Trophoblast cell (in vitro differentiated cells and primary cell): Measurements from ENCODE around the gene FAM89A.
A peak's percentile ranks its signal among the peaks of the same experiment; 100 is the strongest.

Experiments
- DNase-seq, 2 donors: peaks; one replicate each; pipeline ENCODE4 v3.0.0-alpha.2; 2016
- H2AFZ ChIP-seq: 2 replicates; pipeline ENCODE4 v1.6.1; 2013; ENCODE audit warnings: low read length, moderate library complexity, mild to moderate bottlenecking; ENCODE audit not compliant: insufficient read depth, poor library complexity
- H2AK5ac ChIP-seq: 2 replicates; pipeline ENCODE4 v1.6.1; 2013; ENCODE audit warnings: mild to moderate bottlenecking, low read length
- H2BK120ac ChIP-seq: 2 replicates; pipeline ENCODE4 v1.6.1; 2013; ENCODE audit warnings: low read length, mild to moderate bottlenecking, moderate library complexity; ENCODE audit not compliant: insufficient read depth, poor library complexity
- H2BK12ac ChIP-seq: 2 replicates; pipeline ENCODE4 v1.6.1; 2013; ENCODE audit warnings: mild to moderate bottlenecking, low read length, moderate library complexity
- H2BK5ac ChIP-seq: 2 replicates; pipeline ENCODE4 v1.6.1; 2013; ENCODE audit warnings: low read length, low read depth, moderate library complexity, mild to moderate bottlenecking; ENCODE audit not compliant: poor library complexity
- H3K14ac ChIP-seq: 2 replicates; pipeline ENCODE4 v1.6.1; 2013; ENCODE audit warnings: mild to moderate bottlenecking, low read length
- H3K18ac ChIP-seq: 2 replicates; pipeline ENCODE4 v1.6.1; 2013; ENCODE audit warnings: mild to moderate bottlenecking, low read length
- H3K23ac ChIP-seq: 2 replicates; pipeline ENCODE4 v1.6.1; 2013; ENCODE audit warnings: low read length
- H3K27ac ChIP-seq: 2 replicates; pipeline ENCODE4 v1.5.1; 2013; ENCODE audit warnings: low read depth, mild to moderate bottlenecking, inconsistent platforms, low read length, moderate library complexity
- H3K27me3 ChIP-seq: 2 replicates; pipeline ENCODE4 v1.6.1; 2013; ENCODE audit warnings: inconsistent platforms, mild to moderate bottlenecking, low read length, moderate library complexity; ENCODE audit not compliant: insufficient read depth
- H3K36me3 ChIP-seq, 2 experiments: 1 replicate in 1 of 2; 2 replicates in 1 of 2; pipeline ENCODE4 v1.6.1; 2013; ENCODE audit warnings: low read length in 2 of 2, mild to moderate bottlenecking in 2 of 2, moderate library complexity in 1 of 2; ENCODE audit not compliant: insufficient read depth in 2 of 2, control insufficient read depth in 1 of 2
- H3K4ac ChIP-seq: 2 replicates; pipeline ENCODE4 v1.6.1; 2013; ENCODE audit warnings: low read depth, mild to moderate bottlenecking, low read length, moderate library complexity
- H3K4me1 ChIP-seq, 2 experiments: 1 replicate in 1 of 2; 2 replicates in 1 of 2; pipeline ENCODE4 v1.6.1; 2013; ENCODE audit warnings: low read length in 2 of 2, mild to moderate bottlenecking in 2 of 2, moderate library complexity in 1 of 2; ENCODE audit not compliant: insufficient read depth in 2 of 2, control insufficient read depth in 1 of 2
- H3K4me2 ChIP-seq: 2 replicates; pipeline ENCODE4 v1.6.1; 2013; ENCODE audit warnings: inconsistent platforms, mild to moderate bottlenecking, low read length, moderate library complexity
- H3K4me3 ChIP-seq: 2 replicates; pipeline ENCODE4 v1.5.1; 2013; ENCODE audit warnings: mild to moderate bottlenecking, low read depth, low read length, inconsistent platforms
- H3K79me1 ChIP-seq: one replicate; pipeline ENCODE4 v1.6.1; 2013; ENCODE audit warnings: low read length
- H3K79me2 ChIP-seq: 2 replicates; pipeline ENCODE4 v1.6.1; 2013; ENCODE audit warnings: low read length, mild to moderate bottlenecking; ENCODE audit not compliant: control insufficient read depth, insufficient read depth, poor library complexity
- H3K9ac ChIP-seq: 2 replicates; pipeline ENCODE4 v1.6.1; 2013; ENCODE audit warnings: mild to moderate bottlenecking, low read length
- H3K9me3 ChIP-seq: 2 replicates; pipeline ENCODE4 v1.6.1; 2013; ENCODE audit warnings: low read depth, mild to moderate bottlenecking, control low read depth, inconsistent platforms, low read length; ENCODE audit not compliant: insufficient read depth
- H4K12ac ChIP-seq: 2 replicates; pipeline ENCODE4 v1.6.1; 2013; ENCODE audit warnings: low read depth, mild to moderate bottlenecking, low read length, moderate library complexity
- H4K8ac ChIP-seq: 2 replicates; pipeline ENCODE4 v1.6.1; 2013; ENCODE audit warnings: low read depth, mild to moderate bottlenecking, low read length, moderate library complexity
- H4K91ac ChIP-seq: one replicate; pipeline ENCODE4 v1.6.1; 2013; ENCODE audit warnings: low read depth, mild to moderate bottlenecking, low read length, moderate library complexity
- WGBS: extraction: QIAGEN DNeasy Blood & Tissue Kit; methylation state at CpG from one replicate; pipeline ENCODE4 v1.1.7; 2013; ENCODE audit warnings: missing lambda C conversion rate; ENCODE audit not compliant: insufficient read length, insufficient coverage; ENCODE audit errors: extremely low coverage; 5-methylcytosine and 5-hydroxymethylcytosine counted together

Gene FAM89A

DNA sequence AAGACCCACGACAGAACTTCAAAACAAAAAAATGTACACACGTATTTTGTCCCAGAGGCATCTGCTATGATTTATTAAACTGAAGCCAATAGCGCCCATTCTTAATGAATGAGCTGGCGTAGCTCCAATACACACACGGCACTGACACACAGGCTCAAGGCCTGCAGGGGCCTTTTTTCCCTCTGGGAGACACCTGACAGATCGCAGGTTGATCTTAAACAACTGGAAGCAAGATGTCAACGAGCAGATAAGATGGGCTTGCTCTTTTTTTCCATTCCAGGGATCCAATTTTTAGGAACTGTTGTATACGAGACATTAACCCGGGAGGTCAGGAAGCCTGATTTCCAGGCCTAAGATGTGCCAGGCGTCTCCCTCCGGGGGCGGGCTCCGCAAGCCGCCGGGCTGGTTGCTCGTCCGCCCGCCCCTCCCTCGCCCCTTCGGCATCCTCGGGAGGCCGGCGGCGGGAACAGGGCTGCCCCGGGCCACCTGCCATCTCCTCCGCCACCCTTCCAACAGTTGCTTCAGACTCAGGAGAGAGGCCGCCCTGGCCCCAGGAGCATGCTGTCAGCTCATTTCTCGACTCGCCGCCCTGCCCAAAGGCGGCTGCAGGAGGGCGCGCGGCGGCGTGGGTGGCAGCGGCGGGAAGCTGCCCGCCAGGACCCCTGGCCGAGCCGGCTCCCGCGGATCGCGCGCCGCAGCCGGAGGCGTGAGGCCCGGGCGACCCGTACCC, 62.1 kb downstream of the FAM89A start:
- Histone ChIP-seq H3K36me3 (no peaks in the 10 kb centered on the region), H2AK5ac (no peak overlapping the region), H3K27me3 (no peaks in the 10 kb centered on the region), H4K8ac (peak overlapping the region; percentile 47), H2AFZ (peak overlapping the region; percentile 77), H2BK5ac (no peak overlapping the region), H3K79me2 (no peaks in the 10 kb centered on the region), H3K18ac (no peak overlapping the region), H3K9ac (no peak overlapping the region), H3K4me2 (peak overlapping the region; percentile 99), H3K4me3 (peak overlapping the region; percentile 92), H3K9me3 (no peaks in the 10 kb centered on the region), H3K4ac (no peak overlapping the region), H4K91ac (no peak overlapping the region), H3K79me1 (no peaks in the 10 kb centered on the region), H3K4me1 (peaks cover 0 to 4% of the 10 kb centered on the region in 2 experiments), H2BK120ac (no peak overlapping the region), H2BK12ac (no peak overlapping the region), H3K14ac (no peak overlapping the region), H3K27ac (no peak overlapping the region), H4K12ac (no peak overlapping the region), H3K23ac (no peak overlapping the region)
- no CpG with 5 or more reads among the region's 52 CpGs for WGBS
- DNase-seq = peak in 1 of 2 donors; percentile 33

DNA sequence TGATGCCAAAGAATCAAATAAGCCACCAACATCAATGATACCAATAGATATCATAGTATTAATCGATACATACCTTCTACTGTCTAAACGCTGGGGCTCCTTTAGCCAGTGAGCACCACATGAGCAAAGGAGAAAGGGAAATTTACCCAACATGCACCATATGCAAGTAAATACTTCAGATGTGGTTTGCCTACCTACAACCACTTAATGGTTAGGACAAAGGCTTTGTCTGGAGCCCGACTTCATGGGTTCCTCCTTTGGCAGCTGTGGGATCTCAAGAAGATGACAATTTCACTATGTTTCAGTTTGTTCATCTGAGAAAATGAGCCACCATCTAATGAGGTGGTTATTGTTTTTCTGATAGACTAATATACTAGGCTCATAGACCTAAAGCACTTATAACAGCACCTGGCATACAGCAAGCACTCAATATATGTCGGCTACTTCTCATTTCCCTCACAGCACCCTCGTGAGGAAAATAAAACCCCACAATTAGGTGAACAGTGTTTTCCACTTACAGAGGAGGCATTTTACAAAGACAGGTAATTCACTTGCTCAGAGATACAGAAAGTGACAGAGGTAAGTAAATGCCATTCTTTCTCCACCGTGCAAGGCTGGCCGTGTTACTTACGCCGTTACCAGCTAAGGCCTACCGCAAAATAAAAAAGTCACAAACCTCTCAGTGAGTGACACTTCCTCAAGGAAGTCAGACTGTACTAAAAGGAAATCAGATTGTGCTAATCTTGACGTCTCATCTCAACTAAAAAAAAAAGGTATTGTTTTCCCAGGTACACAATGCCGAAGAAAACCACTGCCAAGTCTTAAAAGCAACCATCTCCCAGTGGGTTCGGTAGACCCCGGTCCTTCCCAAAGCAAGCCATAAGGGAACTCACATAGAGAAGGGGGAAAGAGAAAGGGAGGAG, 63.0 kb downstream of the FAM89A start:
- H4K91ac ChIP-seq = no peak overlapping the region
- no peak overlapping the region for H3K4me3 ChIP-seq
- no peak overlapping the region for H2BK12ac ChIP-seq
- no peak overlapping the region for H4K8ac ChIP-seq
- H3K23ac ChIP-seq = no peak overlapping the region
- H3K79me2 ChIP-seq = no peaks in the 10 kb centered on the region
- no peak overlapping the region for H3K14ac ChIP-seq
- no peaks in the 10 kb centered on the region for H3K79me1 ChIP-seq
- peak overlapping the region; percentile 99 for H3K4me2 ChIP-seq
- peaks cover 0 to 4% of the 10 kb centered on the region in 2 experiments for H3K4me1 ChIP-seq
- H2BK120ac ChIP-seq = no peak overlapping the region
- no peak overlapping the region for H2BK5ac ChIP-seq
- H3K18ac ChIP-seq = no peak overlapping the region
- no peak for DNase-seq
- no peak overlapping the region for H2AFZ ChIP-seq
- no peak overlapping the region for H2AK5ac ChIP-seq
- H3K9ac ChIP-seq = no peak overlapping the region
- no peaks in the 10 kb centered on the region for H3K36me3 ChIP-seq
- no peaks in the 10 kb centered on the region for H3K27me3 ChIP-seq
- H3K4ac ChIP-seq = no peak overlapping the region
- no CpG with 5 or more reads among the region's 14 CpGs for WGBS
- H4K12ac ChIP-seq = no peak overlapping the region
- no peak overlapping the region for H3K27ac ChIP-seq
- H3K9me3 ChIP-seq = no peaks in the 10 kb centered on the region

DNA sequence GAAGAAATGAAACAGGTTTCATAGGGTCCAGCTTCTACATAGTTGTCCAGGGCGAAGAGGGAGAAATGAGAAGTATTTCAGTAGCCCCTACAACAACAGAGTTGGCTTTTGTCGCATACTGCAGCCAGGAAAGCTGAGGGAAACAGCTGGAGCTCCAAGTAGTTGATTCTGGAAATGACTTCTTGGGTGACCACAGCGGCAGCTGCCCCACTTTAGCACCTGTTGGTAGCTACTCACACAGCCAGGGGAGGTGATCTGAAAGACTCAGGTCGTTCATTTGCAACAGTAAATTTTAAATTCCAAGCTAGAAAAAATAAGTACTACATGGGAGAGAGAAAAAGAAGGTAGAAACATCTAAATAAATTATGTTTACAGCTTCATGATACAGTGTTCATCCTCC, 63.7 kb downstream of the FAM89A start:
- H2AK5ac ChIP-seq = no peak overlapping the region
- H3K9ac ChIP-seq = no peak overlapping the region
- no peaks in the 10 kb centered on the region for H3K9me3 ChIP-seq
- no peak overlapping the region for H4K12ac ChIP-seq
- H2AFZ ChIP-seq = no peak overlapping the region
- H3K14ac ChIP-seq = no peak overlapping the region
- no peak overlapping the region for H3K23ac ChIP-seq
- H3K79me2 ChIP-seq = no peaks in the 10 kb centered on the region
- H3K4me3 ChIP-seq = no peak overlapping the region
- no peak overlapping the region for H3K4me2 ChIP-seq
- no CpG with 5 or more reads among the region's 4 CpGs for WGBS
- H2BK120ac ChIP-seq = no peak overlapping the region
- no peaks in the 10 kb centered on the region for H3K36me3 ChIP-seq
- H2BK5ac ChIP-seq = no peak overlapping the region
- no peaks in the 10 kb centered on the region for H3K27me3 ChIP-seq
- no peaks in the 10 kb centered on the region for H3K79me1 ChIP-seq
- H3K18ac ChIP-seq = no peak overlapping the region
- no peak overlapping the region for H3K4ac ChIP-seq
- no peak for DNase-seq
- peaks cover 0 to 4% of the 10 kb centered on the region in 2 experiments for H3K4me1 ChIP-seq
- no peak overlapping the region for H4K8ac ChIP-seq
- H2BK12ac ChIP-seq = no peak overlapping the region
- H3K27ac ChIP-seq = no peak overlapping the region
- H4K91ac ChIP-seq = no peak overlapping the region

DNA sequence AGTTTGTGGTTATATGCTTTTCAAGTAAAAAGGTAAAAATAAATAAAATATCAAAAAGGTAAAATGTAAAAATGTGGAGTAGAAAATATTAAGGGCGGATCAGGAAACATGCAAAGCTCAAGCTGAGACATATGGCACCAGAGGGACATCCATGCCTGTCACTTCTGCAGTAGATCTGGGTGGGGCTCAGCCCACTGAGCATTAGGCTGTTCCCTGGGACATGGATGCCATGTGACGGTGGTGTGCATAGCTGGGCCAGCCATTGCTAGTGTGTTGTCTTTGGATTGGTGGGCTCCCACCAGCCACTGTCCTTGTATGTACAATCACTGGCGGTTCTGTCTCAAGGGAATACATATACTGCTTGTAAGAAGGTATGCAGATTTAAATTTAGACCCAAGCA, 64.4 kb downstream of the FAM89A start:
- Histone ChIP-seq H3K27me3 (no peaks in the 10 kb centered on the region), H3K79me2 (no peaks in the 10 kb centered on the region), H3K4me1 (peaks cover 0 to 4% of the 10 kb centered on the region in 2 experiments), H2BK5ac (no peak overlapping the region), H3K27ac (no peak overlapping the region), H3K4me2 (no peak overlapping the region), H3K23ac (no peak overlapping the region), H4K12ac (no peak overlapping the region), H3K4me3 (no peak overlapping the region), H3K36me3 (no peaks in the 10 kb centered on the region), H4K8ac (no peak overlapping the region), H4K91ac (no peak overlapping the region), H2BK12ac (no peak overlapping the region), H3K79me1 (no peaks in the 10 kb centered on the region), H3K4ac (no peak overlapping the region), H2AK5ac (no peak overlapping the region), H3K9me3 (no peaks in the 10 kb centered on the region), H2AFZ (no peak overlapping the region), H3K18ac (no peak overlapping the region), H3K9ac (no peak overlapping the region), H2BK120ac (no peak overlapping the region), H3K14ac (no peak overlapping the region)
- no peak for DNase-seq
- WGBS = no CpG with 5 or more reads among the region's 3 CpGs
